Mononuclear cell (primary cell): ENCODE data around the gene SIVA1. TPM values are rescaled to one million over a fixed set of nuclear protein-coding genes. Genes with fewer than 3 reads are reported as not detected.

ENCODE experiments used
- H3K27me3 ChIP-seq: 2 replicates; pipeline ENCODE4 v1.6.0; 2011; ENCODE audit warnings: low read length, control low read depth; ENCODE audit not compliant: insufficient read depth
- H3K4me1 ChIP-seq: 2 replicates; pipeline ENCODE4 v1.5.1; 2011; ENCODE audit warnings: mild to moderate bottlenecking, low read length, control low read depth; ENCODE audit not compliant: insufficient read depth
- H3K4me3 ChIP-seq: 2 replicates; pipeline ENCODE4 v1.5.1; 2011; ENCODE audit warnings: mild to moderate bottlenecking, low read length, moderate library complexity
- H3K9me3 ChIP-seq: 2 replicates; pipeline ENCODE4 v1.5.1; 2011; ENCODE audit warnings: low read depth, mild to moderate bottlenecking, control low read depth, low read length
- total RNA-seq: library from RNA; depleted of rRNA; stranded (reverse); fragments of >200 nt; gene quantifications from one replicate; pipeline ENCODE4 v1.2.3, GENCODE V29; 2012

SIVA1 gene
- total RNA-seq, 1 donor, result 66.9 TPM

DNA sequence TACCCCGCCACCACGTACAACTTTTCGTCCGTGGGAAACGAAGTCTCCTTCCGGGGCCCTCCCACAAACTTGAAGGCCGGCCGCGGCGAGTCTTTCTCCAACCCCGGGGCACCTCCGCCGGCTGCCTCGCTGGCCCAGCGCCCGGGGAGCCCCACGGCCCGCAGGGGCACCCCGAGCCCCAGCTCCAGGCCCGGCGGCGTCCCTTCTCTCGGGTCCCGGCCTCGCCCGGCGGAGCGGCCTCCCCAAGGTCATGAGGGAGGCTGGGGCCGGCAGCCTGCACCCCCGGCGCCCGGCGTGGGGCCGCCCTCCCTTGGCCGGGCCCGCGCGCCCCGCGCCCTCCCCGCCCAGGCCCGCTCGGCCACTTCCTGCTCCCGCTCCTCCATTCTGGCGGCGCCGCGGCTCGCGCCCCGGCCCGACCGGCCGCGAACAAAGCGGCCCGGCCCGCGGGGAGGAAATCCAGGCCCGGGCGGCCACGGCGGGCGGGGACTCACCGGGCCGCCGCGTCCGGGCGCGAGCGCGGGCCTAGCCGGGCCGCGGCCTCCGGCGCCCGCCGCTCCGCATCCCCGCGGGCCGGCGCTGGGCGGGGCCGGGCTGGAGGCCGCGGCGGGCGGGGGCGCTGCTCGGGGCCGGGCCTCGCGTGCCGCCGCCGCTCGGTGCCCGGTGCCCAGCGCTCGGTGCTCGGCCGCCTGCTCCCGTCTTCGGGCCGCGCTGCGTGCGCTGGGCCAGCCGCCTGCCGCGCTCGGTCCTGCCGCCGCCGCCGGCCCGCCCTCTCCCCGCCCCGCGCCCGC, 42.2 kb downstream of the SIVA1 start, which contains the start of gene AKT1:
TSS of gene AKT1 (minus strand) at position 756 of the 788 bp plus-strand sequence. CDS start 3,105 bp downstream, outside the sequence.
- H3K4me1 ChIP-seq, result peaks cover 38% of the 10 kb centered on the region
- H3K9me3 ChIP-seq, result no peaks in the 10 kb centered on the region
- H3K27me3 ChIP-seq, result no peaks in the 10 kb centered on the region
- peak within 1 kb of the TSS; percentile 57 for H3K4me3 ChIP-seq

DNA sequence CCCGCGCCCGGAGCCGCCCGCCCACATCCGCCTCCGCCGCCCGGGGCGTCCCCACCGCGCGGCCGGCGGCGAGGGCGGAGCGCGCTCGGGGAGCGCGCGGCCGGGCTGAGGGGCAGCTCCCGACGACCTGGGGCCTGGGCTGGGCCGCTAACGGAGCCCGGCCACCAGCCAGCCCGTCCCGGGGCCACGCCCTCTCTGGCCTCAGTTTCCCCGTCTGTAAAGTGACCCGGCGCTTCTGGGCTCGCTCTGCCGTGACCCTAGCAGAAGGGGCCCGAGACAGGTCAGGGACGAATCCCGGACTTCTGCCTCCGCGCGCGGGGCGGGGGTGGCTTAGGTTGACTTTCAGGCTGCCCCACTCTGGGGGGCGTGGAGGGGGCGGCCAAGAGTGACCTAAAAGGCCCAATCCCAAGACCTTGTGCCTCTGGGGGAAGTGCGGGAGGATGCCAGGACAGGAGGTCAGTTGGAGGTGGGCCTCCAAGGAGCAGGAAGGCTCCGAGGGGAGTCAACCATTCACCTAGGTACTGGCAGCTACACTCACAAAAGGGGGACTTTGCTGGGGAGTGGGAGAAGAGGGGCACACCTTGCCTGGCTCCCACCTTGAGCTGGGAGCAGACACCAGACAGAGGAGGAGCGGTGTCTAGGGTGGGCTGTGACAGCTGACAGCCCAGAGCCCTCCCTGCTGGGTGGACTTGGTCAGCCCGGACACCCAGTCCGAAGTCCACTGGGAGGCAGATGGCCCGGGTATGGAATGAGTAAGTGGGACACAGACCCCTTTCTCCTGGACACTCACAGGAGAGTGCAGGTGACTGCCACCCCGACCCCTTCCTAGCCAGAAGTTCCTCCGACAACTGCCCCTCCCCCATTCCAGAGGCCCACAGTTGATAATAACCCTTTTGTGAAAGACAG, 43.1 kb downstream of the SIVA1 start:
- peak overlapping the region; percentile 36 for H3K4me3 ChIP-seq
- H3K27me3 ChIP-seq, result no peaks in the 10 kb centered on the region
- H3K4me1 ChIP-seq, result peaks cover 40% of the 10 kb centered on the region

DNA sequence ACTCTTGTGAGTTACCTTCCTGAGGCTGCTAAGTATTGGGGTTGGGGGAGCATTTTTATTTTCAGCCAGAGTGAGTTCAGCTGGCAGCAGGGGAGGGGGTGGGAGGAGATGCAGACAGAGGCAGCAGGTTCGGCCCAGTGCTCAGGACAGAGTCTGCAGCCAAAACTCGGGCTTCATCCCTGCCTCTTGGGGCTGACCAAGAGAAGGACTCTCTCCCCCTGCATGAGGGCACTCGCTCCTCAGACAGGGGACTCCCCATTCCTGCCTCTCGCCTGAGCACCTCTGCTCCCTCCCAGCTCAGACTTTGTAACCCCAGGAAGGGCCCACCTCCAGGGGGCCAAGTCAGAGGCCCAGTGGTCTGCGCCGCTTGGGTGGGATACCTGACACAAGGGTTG, 43.7 kb downstream of the SIVA1 start:
- Histone ChIP-seq H3K9me3 (no peaks in the 10 kb centered on the region), H3K4me3 (no peak overlapping the region), H3K27me3 (no peaks in the 10 kb centered on the region), H3K4me1 (peaks cover 46% of the 10 kb centered on the region)

More for the DNA sequence above, 43.1 kb downstream of the SIVA1 start:
- no peaks in the 10 kb centered on the region for H3K9me3 ChIP-seq

DNA sequence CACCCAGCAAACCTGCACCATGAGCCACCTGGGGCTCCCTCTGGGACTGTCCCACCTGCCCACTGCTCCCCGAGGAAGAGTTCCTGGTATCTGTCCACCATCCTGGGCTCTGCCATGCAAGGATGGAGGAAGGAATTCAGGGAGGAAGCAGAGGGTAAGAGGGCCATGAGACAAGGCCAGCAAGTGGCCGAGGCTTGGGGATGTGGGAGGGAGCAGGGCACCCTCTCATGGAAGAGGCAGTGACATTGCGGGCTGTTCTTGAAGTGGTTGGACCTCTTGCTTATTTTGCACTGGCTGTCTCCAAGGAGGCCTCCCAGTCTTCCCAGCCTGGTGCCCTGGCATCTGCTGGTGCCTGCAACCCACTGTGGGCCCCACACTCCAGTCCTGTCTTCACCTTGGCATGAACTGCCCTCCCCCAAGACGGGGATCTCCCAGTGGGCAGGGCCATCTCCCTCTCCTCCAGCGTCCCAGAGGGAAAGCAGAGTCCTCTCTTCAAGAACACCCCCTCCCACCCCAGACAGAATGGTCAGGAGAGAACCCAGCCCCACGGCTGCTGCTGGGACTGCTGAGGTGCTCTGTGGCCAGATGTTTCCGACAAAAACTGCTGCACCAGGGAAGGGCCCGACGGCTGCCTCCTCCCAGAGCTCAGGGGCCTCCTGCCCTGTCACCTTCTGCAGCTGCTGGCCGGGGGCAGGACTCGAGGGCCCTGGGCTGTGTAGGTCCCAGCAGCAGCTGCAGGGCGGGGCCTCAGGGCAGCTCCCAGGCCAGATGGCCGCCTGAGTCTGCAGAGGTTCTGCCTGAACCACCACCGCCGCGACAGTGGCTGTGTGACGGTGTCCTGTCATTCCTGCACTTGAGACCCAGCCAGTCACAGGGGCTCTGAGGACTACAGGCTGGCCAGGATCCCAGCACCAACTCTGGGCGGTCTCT, 44.4 kb downstream of the SIVA1 start:
- H3K9me3 ChIP-seq, result no peaks in the 10 kb centered on the region
- no peaks in the 10 kb centered on the region for H3K27me3 ChIP-seq
- H3K4me1 ChIP-seq, result peaks cover 53% of the 10 kb centered on the region
- H3K4me3 ChIP-seq, result no peak overlapping the region

DNA sequence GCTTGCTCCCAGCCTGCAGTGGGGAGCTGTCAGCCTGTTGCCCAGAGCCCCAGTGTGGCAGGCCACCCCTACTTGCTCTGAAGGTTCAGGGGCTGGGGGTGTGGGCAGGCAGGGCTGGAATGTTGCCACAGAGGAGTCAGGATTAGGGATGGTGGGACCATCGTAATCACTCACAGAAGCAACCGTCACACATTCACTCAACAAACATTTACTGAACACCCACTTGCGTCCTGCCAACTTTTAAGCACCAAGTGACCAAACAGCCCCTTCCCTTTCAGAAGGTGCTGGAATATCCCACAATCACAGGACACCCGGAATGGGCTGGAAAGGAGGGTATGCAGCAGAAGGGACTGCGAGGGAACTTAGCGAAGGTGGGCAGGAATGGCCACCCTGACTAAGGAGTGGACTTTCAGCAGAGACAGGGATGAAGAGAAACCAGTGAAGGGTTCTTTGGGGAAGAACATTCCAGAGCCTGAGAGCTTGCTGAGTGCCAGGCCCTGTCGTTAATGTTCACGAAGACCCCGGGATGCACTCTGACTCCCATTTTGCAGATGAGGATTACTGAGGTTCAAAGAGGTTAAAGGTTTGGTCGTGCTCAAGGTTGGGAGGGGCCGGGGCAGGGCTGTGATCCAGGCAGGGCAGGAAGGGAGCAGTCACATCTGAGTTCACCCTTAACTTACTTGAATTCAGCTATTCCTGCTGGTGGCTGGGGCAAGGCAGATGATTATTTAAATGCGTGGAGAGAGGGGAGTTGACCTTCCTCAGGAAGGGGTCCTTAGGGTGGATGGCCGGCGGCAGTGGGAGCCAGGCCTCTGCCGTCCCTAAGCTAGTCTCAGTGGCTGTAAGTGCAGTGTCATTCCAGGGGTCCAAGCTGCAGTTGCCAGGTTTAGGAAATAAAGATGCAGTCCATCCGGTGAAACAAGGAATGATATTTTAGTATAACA, 45.6 kb downstream of the SIVA1 start:
- H3K27me3 ChIP-seq, result no peaks in the 10 kb centered on the region
- peaks cover 42% of the 10 kb centered on the region for H3K4me1 ChIP-seq
- H3K9me3 ChIP-seq, result no peaks in the 10 kb centered on the region
- H3K4me3 ChIP-seq, result no peak overlapping the region

DNA sequence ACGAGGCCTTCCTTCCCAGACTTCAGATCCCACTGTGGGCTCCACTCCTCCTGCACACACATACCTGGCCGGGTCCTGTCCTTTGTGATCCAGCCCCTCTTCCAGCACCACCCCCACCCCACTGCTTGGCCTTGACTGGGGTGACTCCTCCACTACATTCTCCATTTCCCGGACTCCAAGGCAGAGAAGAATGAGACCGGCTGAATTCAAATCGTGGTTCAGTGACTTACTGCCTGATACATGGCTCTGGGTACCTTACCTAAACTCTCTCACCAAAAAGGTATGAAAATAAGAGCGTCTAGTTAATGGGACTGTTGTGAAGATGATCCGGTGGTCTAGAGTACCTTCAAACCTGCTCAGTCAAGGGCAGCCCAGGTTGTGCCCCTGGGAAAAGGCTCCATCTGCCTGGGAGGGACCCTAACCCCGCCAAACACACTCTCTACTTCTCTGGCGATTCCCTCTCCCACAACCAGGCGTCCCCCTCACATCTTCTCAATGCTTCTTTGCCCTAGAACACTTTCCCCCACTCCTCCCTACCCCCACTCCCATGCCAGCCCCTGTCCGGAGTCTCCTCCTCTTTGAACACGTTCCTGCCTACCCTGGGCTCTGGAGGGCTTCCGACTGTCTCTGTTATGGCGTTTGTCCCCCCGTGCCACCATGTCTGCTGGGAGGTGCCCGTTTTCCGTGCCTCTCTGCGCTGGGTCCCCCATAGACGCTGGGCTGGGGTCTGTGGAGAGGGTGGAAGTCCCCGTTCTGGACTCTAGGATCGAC, 46.5 kb downstream of the SIVA1 start:
- Histone ChIP-seq H3K4me3 (no peak overlapping the region), H3K4me1 (peaks cover 33% of the 10 kb centered on the region)

DNA sequence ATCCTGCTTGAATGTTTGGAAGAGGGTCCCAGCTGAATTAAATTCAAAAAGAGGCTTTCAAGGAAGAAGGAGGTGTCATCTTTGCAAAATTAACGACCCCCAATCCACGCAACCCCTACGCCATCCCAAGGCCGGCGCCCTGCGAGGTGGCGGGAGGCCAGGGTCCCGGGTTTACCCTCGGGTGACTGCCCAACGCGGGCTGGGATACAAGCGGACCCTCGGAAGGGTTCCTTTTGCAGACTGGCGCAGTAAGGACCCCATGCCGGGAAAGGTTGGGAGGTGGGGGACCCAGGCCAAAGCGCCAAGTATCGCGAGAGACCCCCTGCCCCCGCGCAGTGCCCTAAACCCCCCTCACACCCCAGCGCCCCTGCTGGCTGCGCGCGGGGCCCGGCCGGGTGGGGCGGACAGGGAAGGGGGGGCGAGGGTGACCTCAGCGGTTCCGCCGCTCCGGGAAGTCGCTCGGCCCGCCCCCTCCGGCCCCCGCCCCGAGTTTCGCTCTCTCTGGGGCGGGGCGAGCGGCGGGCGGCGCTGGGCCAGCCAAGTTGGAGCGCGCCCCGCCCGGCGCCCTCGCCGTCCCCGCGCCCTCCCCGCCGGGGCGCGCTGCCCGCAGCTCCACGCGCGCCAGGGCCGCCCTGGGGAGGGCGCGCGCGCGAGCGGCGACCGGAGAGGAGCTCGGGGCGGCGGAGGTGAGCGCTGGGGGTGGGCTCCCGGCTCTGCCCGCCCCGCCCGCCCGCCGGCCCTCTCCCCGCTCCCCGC, 47.2 kb downstream of the SIVA1 start:
- peaks cover 28% of the 10 kb centered on the region for H3K4me1 ChIP-seq

More for the DNA sequence above, 46.5 kb downstream of the SIVA1 start:
- no peaks in the 10 kb centered on the region for H3K27me3 ChIP-seq
- no peaks in the 10 kb centered on the region for H3K9me3 ChIP-seq

DNA sequence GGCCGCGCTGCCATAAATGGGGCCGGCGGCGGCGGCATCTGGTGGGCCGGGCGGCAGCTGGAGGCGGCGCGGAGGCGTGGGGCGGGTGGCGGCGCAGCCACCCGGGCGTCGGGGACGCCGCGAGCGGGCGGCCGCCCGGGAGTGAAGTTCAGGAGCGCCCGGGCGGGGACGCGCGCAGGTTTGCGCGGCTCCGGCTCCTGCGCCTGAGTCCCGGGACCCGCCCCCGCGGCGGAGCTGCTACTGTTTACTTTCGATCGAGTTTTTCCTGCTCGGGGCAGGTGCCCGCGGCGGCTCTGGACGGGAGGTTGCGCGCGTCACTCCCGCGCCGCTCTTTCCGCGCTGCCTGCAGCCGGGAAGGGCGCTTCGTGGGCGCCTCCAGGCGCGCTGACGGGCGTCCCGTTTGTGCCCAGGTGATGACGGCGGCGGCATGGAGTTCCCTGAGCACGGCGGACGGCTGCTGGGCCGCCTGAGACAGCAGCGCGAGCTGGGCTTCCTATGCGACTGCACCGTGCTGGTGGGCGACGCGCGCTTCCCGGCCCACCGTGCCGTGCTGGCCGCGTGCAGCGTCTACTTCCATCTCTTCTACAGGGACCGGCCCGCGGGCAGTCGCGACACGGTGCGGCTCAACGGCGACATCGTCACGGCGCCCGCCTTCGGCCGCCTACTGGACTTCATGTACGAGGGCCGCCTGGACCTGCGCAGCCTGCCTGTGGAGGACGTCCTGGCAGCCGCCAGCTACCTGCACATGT, 48.0 kb downstream of the SIVA1 start, which contains the start of gene ZBTB42:
TSS of gene ZBTB42 (plus strand) at position 331 of the 749 bp plus-strand sequence. CDS start at position 428, 97 bp downstream.
- Histone ChIP-seq H3K4me1 (peaks cover 26% of the 10 kb centered on the region), H3K9me3 (no peaks in the 10 kb centered on the region), H3K4me3 (peak within 1 kb of the TSS; percentile 56), H3K27me3 (no peaks in the 10 kb centered on the region)

More for the DNA sequence above, 47.2 kb downstream of the SIVA1 start:
- Histone ChIP-seq H3K4me3 (peak overlapping the region; percentile 56), H3K27me3 (no peaks in the 10 kb centered on the region), H3K9me3 (no peaks in the 10 kb centered on the region)

DNA sequence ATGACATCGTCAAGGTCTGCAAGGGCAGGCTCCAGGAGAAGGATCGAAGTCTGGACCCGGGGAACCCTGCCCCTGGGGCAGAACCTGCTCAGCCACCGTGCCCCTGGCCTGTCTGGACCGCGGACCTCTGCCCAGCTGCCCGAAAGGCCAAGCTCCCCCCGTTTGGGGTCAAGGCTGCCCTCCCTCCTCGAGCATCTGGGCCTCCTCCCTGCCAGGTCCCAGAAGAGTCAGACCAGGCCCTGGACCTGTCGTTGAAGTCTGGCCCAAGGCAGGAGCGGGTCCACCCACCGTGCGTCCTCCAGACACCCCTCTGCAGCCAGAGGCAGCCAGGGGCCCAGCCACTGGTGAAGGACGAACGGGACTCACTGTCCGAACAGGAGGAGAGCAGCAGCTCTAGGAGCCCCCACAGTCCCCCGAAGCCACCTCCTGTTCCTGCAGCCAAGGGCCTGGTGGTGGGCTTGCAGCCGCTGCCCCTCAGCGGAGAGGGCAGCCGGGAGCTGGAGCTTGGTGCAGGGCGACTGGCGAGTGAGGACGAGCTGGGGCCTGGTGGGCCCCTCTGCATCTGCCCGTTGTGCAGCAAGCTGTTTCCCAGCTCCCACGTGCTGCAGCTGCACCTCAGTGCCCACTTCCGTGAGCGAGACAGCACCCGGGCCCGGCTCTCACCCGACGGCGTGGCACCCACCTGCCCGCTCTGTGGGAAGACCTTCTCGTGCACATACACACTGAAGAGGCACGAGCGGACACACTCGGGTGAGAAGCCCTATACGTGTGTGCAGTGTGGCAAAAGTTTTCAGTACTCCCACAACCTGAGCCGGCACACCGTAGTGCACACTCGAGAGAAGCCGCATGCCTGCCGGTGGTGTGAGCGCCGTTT, 48.8 kb downstream of the SIVA1 start:
- H3K9me3 ChIP-seq, result no peaks in the 10 kb centered on the region
- peak overlapping the region; percentile 56 for H3K4me3 ChIP-seq
- H3K4me1 ChIP-seq, result peaks cover 21% of the 10 kb centered on the region
- no peaks in the 10 kb centered on the region for H3K27me3 ChIP-seq

DNA sequence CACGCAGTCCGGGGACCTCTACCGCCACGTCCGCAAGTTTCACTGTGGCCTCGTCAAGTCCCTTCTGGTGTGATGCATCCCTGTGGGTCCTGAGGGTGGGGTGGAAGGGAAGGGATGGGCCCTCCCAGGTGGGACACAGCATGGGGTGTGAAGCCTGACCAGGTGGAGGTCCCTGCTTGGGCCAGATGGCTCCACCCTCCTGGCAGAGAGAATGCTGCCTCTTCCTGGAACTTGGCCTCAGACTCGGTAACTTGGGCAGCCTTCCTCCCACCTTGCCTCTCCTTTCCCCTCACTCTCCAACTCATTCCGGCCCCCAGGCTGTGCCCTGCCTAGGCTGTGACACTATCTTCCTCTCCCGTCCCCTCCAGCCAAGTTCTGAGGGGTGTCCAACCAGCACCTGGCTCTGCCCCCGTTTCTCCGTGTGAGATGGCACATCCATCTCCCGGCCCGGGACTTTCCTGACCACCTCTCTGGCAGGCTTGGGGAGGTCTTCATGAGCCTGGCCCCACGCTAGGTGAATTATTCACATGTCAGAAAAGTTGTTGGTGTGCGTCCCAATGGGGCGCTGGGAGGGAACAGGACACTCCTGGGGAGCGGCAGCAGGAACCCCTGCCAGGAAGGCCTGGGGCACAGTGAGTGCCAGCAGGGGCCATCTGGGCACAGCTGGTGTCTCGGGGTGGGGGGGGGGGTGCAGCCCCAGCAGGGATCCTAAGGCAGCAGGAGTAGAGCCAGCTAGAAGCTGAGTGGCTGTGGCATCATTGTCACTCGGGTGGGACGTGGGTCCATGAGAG, 49.6 kb downstream of the SIVA1 start:
- Histone ChIP-seq H3K4me3 (no peak overlapping the region), H3K9me3 (no peaks in the 10 kb centered on the region)

More for the DNA sequence above, 49.6 kb downstream of the SIVA1 start:
- no peaks in the 10 kb centered on the region for H3K27me3 ChIP-seq
- H3K4me1 ChIP-seq, result peaks cover 21% of the 10 kb centered on the region
